Measurements from ENCODE around the gene CALML5.

DNA sequence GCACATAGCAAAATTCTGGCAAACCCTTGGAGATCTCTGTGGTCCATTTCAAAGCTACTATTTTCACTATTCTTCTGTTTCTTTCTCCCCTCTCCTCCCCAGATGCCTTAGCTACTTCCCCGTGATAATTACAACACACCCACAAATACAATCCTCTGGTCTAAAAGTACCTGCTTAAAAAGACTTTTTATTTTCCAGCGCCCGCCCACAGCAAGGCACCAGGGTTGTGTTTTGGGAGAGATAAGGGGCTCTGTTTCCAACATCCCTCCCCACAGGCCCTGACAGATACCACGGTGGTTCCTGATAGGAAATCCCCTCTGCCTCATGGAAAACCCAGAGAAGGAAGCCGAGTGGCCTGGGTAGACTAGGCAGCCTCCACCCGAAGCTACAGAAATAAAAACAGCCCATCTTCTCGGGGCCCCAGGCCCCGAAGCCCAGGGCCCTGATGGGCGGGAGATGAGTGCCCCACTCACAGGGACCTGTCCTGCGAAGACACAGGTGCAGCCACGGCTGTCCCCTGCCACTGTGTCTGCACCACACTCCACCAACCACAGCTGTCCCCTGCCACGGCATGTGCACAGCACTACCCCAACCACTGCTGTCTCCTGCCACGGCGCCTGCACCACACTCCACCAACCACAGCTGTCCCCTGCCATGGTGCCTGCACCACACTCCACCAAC lies 19.7 kb downstream of the CALML5 start:
- no peak for TF ChIP-seq CTCF (IDR thresholded peaks at IDR 0.05)
- TF ChIP-seq POLR2AphosphoS5 (IDR thresholded peaks at IDR 0.05) = no peak

All from transverse colon (tissue), 4 donors.